Body of pancreas (tissue), 4 donors: ENCODE data around the gene TENM4.

Experiments
- POLR2A ChIP-seq, 3 donors: fragments of 450-650 bp; IDR thresholded peaks; one replicate each; pipeline ENCODE4 v1.6.1; 2016; ENCODE audit warnings: antibody characterized with exemption in 3 of 3, mild to moderate bottlenecking in 2 of 3
- TF ChIP-seq, protein P1 (sequence below), 7 experiments: fragments of 450-650 bp in 4 of 7; fragments of 200-600 bp in 3 of 7; sonication (generic) in 3 of 7; IDR thresholded peaks; one replicate each; pipeline ENCODE4 v1.5.1; 2016 to 2019; ENCODE audit warnings: antibody characterized with exemption in 7 of 7

DNA sequence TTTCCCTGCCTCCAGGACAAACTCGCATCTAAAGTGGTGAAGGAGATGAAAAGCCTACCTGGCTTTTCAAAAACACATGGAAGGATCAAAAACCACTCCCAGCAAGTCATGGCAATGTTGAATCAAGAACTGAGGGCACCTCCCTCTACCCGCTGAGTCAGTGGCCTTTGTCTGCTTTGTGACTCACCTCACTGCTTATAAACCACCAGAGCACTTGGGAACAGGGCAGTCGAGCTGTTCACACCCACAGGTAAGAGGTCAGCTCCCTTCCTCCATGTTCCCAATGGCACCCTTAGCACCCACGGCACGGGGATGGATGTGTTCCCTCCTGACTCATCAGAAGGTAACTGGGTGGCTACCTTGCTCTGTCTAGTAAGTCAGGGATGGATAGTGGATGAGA is 21.7 kb downstream of the TENM4 start:
- TF ChIP-seq, protein P1, sequence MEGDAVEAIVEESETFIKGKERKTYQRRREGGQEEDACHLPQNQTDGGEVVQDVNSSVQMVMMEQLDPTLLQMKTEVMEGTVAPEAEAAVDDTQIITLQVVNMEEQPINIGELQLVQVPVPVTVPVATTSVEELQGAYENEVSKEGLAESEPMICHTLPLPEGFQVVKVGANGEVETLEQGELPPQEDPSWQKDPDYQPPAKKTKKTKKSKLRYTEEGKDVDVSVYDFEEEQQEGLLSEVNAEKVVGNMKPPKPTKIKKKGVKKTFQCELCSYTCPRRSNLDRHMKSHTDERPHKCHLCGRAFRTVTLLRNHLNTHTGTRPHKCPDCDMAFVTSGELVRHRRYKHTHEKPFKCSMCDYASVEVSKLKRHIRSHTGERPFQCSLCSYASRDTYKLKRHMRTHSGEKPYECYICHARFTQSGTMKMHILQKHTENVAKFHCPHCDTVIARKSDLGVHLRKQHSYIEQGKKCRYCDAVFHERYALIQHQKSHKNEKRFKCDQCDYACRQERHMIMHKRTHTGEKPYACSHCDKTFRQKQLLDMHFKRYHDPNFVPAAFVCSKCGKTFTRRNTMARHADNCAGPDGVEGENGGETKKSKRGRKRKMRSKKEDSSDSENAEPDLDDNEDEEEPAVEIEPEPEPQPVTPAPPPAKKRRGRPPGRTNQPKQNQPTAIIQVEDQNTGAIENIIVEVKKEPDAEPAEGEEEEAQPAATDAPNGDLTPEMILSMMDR (IDR thresholded peaks at IDR 0.05): no peak
- TF ChIP-seq POLR2A (IDR thresholded peaks at IDR 0.05): no peak
